ENCODE measurements around the gene ACTN2.
A peak's percentile ranks its signal among the peaks of the same experiment; 100 is the strongest.

ACTN2 gene

DNA sequence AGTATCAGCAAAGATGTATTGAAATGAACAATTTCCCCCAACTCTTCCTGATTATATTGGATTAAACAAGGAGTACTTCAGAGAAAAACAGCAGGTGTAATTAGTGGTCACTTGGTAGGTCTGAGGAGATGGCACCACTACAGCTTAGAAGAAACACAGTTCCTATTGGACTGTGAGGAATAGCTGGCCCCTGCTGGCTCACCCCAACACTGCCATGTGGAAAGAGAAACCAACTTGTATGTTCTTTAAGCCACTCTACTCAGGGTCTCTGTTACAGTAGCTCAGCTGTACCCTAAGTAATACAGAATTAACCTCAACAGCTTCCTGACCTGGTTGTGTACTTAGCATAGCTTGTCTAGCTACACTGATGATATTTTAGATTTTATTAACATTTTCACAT, 82.3 kb downstream of the ACTN2 start:
- Histone ChIP-seq H2AFZ (ENCODE audit: low read length) (no peak overlapping the region), H3K36me3 (ENCODE audit: insufficient read depth, low read length) (no peaks in the 10 kb centered on the region), H3K9me2 (replicated peaks; ENCODE audit: low read depth, low read length) (no peaks in the 10 kb centered on the region), H3K27me3 (ENCODE audit: insufficient read depth, low read length, poor library complexity, severe bottlenecking) (peaks cover 4% of the 10 kb centered on the region), H3K9me3 (ENCODE audit: insufficient read depth, low read depth, low read length) (no peaks in the 10 kb centered on the region), H3K79me2 (ENCODE audit: insufficient read depth, low read length) (no peaks in the 10 kb centered on the region), H3K9ac (ENCODE audit: low read depth, low read length, poor library complexity, severe bottlenecking) (no peak overlapping the region), H4K20me1 (ENCODE audit: insufficient read depth, low read length, poor library complexity, severe bottlenecking) (no peaks in the 10 kb centered on the region), H3F3A (ENCODE audit: low read depth) (no peaks in the 10 kb centered on the region), H3K4me1 (ENCODE audit: insufficient read depth, low read length, poor library complexity, severe bottlenecking) (no peaks in the 10 kb centered on the region), H3K4me3 (ENCODE audit: low read length, poor library complexity, severe bottlenecking) (no peak overlapping the region), H3K4me2 (ENCODE audit: low read depth, low read length, poor library complexity, severe bottlenecking) (no peak overlapping the region)
- TF ChIP-seq, protein P1, sequence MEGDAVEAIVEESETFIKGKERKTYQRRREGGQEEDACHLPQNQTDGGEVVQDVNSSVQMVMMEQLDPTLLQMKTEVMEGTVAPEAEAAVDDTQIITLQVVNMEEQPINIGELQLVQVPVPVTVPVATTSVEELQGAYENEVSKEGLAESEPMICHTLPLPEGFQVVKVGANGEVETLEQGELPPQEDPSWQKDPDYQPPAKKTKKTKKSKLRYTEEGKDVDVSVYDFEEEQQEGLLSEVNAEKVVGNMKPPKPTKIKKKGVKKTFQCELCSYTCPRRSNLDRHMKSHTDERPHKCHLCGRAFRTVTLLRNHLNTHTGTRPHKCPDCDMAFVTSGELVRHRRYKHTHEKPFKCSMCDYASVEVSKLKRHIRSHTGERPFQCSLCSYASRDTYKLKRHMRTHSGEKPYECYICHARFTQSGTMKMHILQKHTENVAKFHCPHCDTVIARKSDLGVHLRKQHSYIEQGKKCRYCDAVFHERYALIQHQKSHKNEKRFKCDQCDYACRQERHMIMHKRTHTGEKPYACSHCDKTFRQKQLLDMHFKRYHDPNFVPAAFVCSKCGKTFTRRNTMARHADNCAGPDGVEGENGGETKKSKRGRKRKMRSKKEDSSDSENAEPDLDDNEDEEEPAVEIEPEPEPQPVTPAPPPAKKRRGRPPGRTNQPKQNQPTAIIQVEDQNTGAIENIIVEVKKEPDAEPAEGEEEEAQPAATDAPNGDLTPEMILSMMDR (conservative IDR thresholded peaks at IDR 0.05; ENCODE audit: low read length), result no peak
- TF ChIP-seq EZH2phosphoT487 (IDR thresholded peaks at IDR 0.05; ENCODE audit: borderline replicate concordance), result no peak

DNA sequence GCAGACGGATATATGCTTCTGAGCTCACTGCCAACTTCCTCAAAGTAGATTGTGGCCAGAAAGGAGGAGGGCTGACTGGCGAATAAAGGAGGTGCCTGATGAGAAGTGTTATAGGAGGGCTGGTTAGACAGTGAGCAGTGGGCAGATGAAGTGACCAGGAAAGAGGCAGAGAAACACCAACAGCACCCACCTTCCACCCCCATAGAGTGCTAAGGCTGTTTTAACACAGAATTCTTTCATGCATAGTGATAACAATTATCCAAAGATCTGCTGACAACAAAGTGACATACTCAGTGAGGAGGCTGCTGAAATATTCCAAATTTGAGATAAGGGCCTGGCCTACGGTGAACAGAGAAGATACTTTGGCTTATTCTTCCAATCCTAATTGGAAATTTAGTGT, 87.6 kb downstream of the ACTN2 start:
- no peaks in the 10 kb centered on the region for H3K79me2 ChIP-seq (ENCODE audit: insufficient read depth, low read length)
- no peak overlapping the region for H2AFZ ChIP-seq (ENCODE audit: low read length)
- peaks cover 8% of the 10 kb centered on the region for H3K27me3 ChIP-seq (ENCODE audit: insufficient read depth, low read length, poor library complexity, severe bottlenecking)
- no peaks in the 10 kb centered on the region for H3K36me3 ChIP-seq (ENCODE audit: insufficient read depth, low read length)
- no peaks in the 10 kb centered on the region for H3K9me3 ChIP-seq (ENCODE audit: insufficient read depth, low read depth, low read length)
- no peak overlapping the region for H3K9ac ChIP-seq (ENCODE audit: low read depth, low read length, poor library complexity, severe bottlenecking)
- H3K9me2 ChIP-seq (replicated peaks; ENCODE audit: low read depth, low read length), result no peaks in the 10 kb centered on the region
- no peaks in the 10 kb centered on the region for H3F3A ChIP-seq (ENCODE audit: low read depth)
- TF ChIP-seq, protein P1 (conservative IDR thresholded peaks at IDR 0.05; ENCODE audit: low read length), result no peak
- no peak for TF ChIP-seq EZH2phosphoT487 (IDR thresholded peaks at IDR 0.05; ENCODE audit: borderline replicate concordance)
- no peaks in the 10 kb centered on the region for H4K20me1 ChIP-seq (ENCODE audit: insufficient read depth, low read length, poor library complexity, severe bottlenecking)
- H3K4me2 ChIP-seq (ENCODE audit: low read depth, low read length, poor library complexity, severe bottlenecking), result no peak overlapping the region
- no peaks in the 10 kb centered on the region for H3K4me1 ChIP-seq (ENCODE audit: insufficient read depth, low read length, poor library complexity, severe bottlenecking)
- H3K4me3 ChIP-seq (ENCODE audit: low read length, poor library complexity, severe bottlenecking), result no peak overlapping the region

DNA sequence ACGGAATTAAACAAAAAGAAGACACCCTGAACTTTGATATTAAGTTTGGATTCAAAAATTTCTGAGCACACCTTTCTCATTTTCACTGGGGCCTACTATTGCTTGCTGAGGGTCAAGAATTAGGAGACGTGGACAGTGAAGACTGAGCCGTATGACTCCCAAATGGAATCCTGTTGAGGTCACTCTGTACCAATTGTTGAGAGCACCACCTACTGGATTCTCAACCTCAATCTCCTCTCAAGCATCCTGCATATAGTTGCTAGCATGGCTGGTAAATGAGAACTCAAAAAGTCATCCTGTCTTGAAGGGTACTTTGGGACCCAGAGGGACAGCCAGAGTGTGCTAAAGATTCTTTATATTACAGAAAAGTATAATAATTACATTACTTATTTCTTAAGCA, 88.6 kb downstream of the ACTN2 start:
- Histone ChIP-seq H3K4me1 (ENCODE audit: insufficient read depth, low read length, poor library complexity, severe bottlenecking) (no peaks in the 10 kb centered on the region), H3K27me3 (ENCODE audit: insufficient read depth, low read length, poor library complexity, severe bottlenecking) (peaks cover 8% of the 10 kb centered on the region), H4K20me1 (ENCODE audit: insufficient read depth, low read length, poor library complexity, severe bottlenecking) (no peaks in the 10 kb centered on the region), H3K9ac (ENCODE audit: low read depth, low read length, poor library complexity, severe bottlenecking) (no peak overlapping the region), H3K36me3 (ENCODE audit: insufficient read depth, low read length) (no peaks in the 10 kb centered on the region), H3K9me3 (ENCODE audit: insufficient read depth, low read depth, low read length) (no peaks in the 10 kb centered on the region; the same call in 1 of the 2 replicates), H2AFZ (ENCODE audit: low read length) (no peak overlapping the region), H3F3A (ENCODE audit: low read depth) (no peaks in the 10 kb centered on the region), H3K4me2 (ENCODE audit: low read depth, low read length, poor library complexity, severe bottlenecking) (no peak overlapping the region), H3K4me3 (ENCODE audit: low read length, poor library complexity, severe bottlenecking) (no peak overlapping the region), H3K9me2 (replicated peaks; ENCODE audit: low read depth, low read length) (no peaks in the 10 kb centered on the region), H3K79me2 (ENCODE audit: insufficient read depth, low read length) (no peaks in the 10 kb centered on the region)
- no peak for TF ChIP-seq EZH2phosphoT487 (IDR thresholded peaks at IDR 0.05; ENCODE audit: borderline replicate concordance)
- TF ChIP-seq, protein P1 (conservative IDR thresholded peaks at IDR 0.05; ENCODE audit: low read length), result peak; percentile 43

Data from Loucy (cell line).